SHP77 (cell line): ENCODE data around the gene HILPDA.
A peak's percentile ranks its signal among the peaks of the same experiment; 100 is the strongest.

Experiments
- DNase-seq, 2 experiments: peaks; one replicate each; lab custom pipeline; 2025; lab: John Stamatoyannopoulos, UW

Gene HILPDA

GRCh38 chr7:128455543-128456254, at the start of gene HILPDA:
Gene HILPDA, plus strand, starts transcription at chr7:128455878. Its CDS starts 1,391 bp downstream, at chr7:128457269.
- DNase-seq, result peak; percentile 81 to 91

- DNase-seq, result no peak
These were observed 49.1 kb upstream of the HILPDA start for GRCh38 chr7:128406314-128407232.

- DNase-seq, result no peak
These were observed 48.5 kb upstream of the HILPDA start for GRCh38 chr7:128407233-128407589.

GRCh38 chr7:128407751-128408708, 47.6 kb upstream of the HILPDA start:
- no peak for DNase-seq

GRCh38 chr7:128408709-128409595, 46.7 kb upstream of the HILPDA start:
- no peak for DNase-seq

- peak; percentile 37 to 51 for DNase-seq
These were observed 45.9 kb upstream of the HILPDA start, which contains the start of gene IMPDH1 for GRCh38 chr7:128409596-128410450. Gene IMPDH1, minus strand, starts transcription at chr7:128409982. Its CDS starts 81 bp downstream, at chr7:128409901.

GRCh38 chr7:128410451-128410753, 45.3 kb upstream of the HILPDA start:
- DNase-seq, result no peak

- DNase-seq, result no peak
These were observed 40.4 kb upstream of the HILPDA start for GRCh38 chr7:128415217-128415785.

GRCh38 chr7:128417071-128417470, 38.6 kb upstream of the HILPDA start:
- no peak for DNase-seq

GRCh38 chr7:128419257-128419656, 36.4 kb upstream of the HILPDA start:
- DNase-seq, result no peak

GRCh38 chr7:128420773-128421172, 34.9 kb upstream of the HILPDA start:
- DNase-seq, result no peak

GRCh38 chr7:128421384-128421783, 34.3 kb upstream of the HILPDA start:
- no peak for DNase-seq

GRCh38 chr7:128422037-128422436, 33.6 kb upstream of the HILPDA start:
- DNase-seq, result no peak

- no peak for DNase-seq
These were observed 32.8 kb upstream of the HILPDA start for GRCh38 chr7:128422842-128423241.

GRCh38 chr7:128424686-128425275, 30.9 kb upstream of the HILPDA start:
- no peak for DNase-seq

- DNase-seq, result peak; percentile 37 to 38
These were observed 29.8 kb upstream of the HILPDA start for GRCh38 chr7:128425850-128426249.

- peak; percentile 47 to 69 for DNase-seq
These were observed 28.3 kb upstream of the HILPDA start for GRCh38 chr7:128427289-128427891.

GRCh38 chr7:128430207-128430606, 25.5 kb upstream of the HILPDA start:
- DNase-seq, result no peak

GRCh38 chr7:128431221-128431620, 24.5 kb upstream of the HILPDA start:
- DNase-seq, result no peak
